ENCODE data around the gene APOL6.
A peak's percentile ranks its signal among the peaks of the same experiment; 100 is the strongest.
"Not testable (repeated sequence)": the region's sequence is repeated elsewhere in the genome, so short reads cannot be mapped to it uniquely, and the experiment has no call there.

APOL6 gene

DNA sequence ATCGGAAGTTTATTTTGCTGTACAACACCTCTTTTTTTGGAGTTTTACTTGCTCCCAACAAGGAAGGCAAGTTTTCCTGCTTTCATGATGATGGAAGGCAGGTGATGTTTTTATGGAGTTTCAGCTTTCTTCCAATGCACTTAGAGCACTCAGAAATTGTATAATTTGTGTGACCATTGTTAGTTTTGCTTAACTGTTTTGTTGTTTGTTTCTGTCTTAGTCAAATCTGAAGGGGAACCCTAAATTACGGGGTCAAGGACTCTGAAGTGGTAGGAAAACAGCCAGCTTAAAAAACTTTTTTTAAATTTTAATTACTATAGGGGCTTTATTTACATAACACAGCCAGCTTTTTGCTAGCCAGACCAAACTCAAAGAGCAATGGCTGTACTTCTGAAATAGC, 14.7 kb downstream of the APOL6 start:
- H3K27me3 ChIP-seq, result no peaks in the 10 kb centered on the region
- peak overlapping the region; percentile 64 to 72 for H3K27ac ChIP-seq
- intact Hi-C loops (cut with DNase I; ENCODE audit: low total_unique reads), result no loop called here
- no peaks in the 10 kb centered on the region for H3K9me3 ChIP-seq
- peaks cover 0 to 29% (median 8%) of the 10 kb centered on the region in 4 donors for H3K4me1 ChIP-seq
- no peak for DNase-seq
- peaks cover 7 to 32% (median 30%) of the 10 kb centered on the region in 3 donors for H3K36me3 ChIP-seq
- H3K4me3 ChIP-seq, result peak overlapping the region in 1 of 2 donors; percentile 33
- TF ChIP-seq, protein P1, sequence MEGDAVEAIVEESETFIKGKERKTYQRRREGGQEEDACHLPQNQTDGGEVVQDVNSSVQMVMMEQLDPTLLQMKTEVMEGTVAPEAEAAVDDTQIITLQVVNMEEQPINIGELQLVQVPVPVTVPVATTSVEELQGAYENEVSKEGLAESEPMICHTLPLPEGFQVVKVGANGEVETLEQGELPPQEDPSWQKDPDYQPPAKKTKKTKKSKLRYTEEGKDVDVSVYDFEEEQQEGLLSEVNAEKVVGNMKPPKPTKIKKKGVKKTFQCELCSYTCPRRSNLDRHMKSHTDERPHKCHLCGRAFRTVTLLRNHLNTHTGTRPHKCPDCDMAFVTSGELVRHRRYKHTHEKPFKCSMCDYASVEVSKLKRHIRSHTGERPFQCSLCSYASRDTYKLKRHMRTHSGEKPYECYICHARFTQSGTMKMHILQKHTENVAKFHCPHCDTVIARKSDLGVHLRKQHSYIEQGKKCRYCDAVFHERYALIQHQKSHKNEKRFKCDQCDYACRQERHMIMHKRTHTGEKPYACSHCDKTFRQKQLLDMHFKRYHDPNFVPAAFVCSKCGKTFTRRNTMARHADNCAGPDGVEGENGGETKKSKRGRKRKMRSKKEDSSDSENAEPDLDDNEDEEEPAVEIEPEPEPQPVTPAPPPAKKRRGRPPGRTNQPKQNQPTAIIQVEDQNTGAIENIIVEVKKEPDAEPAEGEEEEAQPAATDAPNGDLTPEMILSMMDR (IDR thresholded peaks at IDR 0.05), result no peak

DNA sequence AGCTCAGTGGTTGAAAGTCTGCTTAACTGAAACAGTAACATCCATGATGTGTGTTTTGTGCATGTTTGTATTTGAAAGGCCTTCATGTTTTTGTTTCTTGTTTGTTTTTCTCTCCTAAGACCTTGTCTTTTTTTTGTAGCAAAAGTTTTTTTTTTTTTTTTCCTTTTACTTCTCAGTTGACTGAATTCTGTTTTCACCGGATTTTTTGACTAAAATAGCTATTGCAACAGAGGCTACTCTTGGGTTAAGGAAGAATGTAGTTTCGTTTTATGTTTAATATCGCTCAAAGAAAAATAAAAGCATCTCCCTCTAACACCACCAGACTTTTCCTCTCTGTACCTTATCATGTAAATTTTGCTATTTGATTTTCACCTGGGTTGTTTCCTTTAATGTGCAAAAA, 15.1 kb downstream of the APOL6 start:
- TF ChIP-seq, protein P1 (IDR thresholded peaks at IDR 0.05), result no peak
- H3K27me3 ChIP-seq, result no peaks in the 10 kb centered on the region
- H3K4me1 ChIP-seq, result peaks cover 0 to 29% (median 8%) of the 10 kb centered on the region in 4 donors
- H3K4me3 ChIP-seq, result peak overlapping the region; percentile 30 to 33
- H3K36me3 ChIP-seq, result peaks cover 7 to 28% (median 27%) of the 10 kb centered on the region in 3 donors
- no peaks in the 10 kb centered on the region for H3K9me3 ChIP-seq
- DNase-seq, result no peak
- intact Hi-C loops (cut with DNase I; ENCODE audit: low total_unique reads), result no loop called here
- peak overlapping the region; percentile 64 to 72 for H3K27ac ChIP-seq

DNA sequence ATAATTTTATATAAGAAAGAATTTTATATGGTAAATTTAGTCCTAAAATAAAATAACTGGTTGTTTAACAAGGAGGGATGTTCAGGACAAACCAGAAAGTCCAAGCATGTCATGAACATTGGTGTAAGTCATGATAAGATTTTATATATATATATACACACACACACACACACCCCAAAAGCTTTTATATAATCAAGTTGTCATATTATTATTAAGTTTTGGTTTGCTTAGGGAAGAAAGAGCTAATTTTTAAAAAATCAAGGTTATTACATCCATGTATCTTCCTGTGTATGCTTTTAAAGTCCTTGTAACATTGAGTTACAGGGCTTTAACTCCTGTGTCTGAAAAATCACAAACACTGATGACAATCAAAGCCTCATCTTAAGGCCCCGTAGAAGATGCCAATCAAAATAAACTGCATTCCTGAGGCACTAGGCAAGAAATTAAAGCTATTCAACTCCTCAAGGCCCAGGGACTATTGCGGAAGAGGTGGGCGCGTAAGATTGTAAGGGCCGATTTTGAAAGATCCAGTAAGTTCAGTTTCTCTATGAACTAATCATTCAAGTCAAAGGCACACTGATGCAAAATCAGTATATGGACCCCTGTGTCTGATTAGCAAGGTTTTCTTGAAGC, 16.8 kb downstream of the APOL6 start:
- Histone ChIP-seq H3K4me3 (no peak overlapping the region), H3K27ac (no peak overlapping the region), H3K9me3 (no peaks in the 10 kb centered on the region), H3K4me1 (peaks cover 0 to 29% (median 8%) of the 10 kb centered on the region in 4 donors), H3K36me3 (peaks cover 0 to 11% (median 10%) of the 10 kb centered on the region in 3 donors), H3K27me3 (no peaks in the 10 kb centered on the region)
- no peak for DNase-seq
- intact Hi-C loops (cut with DNase I; ENCODE audit: low total_unique reads), result no loop called here
- TF ChIP-seq, protein P1 (IDR thresholded peaks at IDR 0.05), result no peak

- H3K27ac ChIP-seq; DNase-seq; H3K36me3 ChIP-seq; H3K9me3 ChIP-seq; H3K27me3 ChIP-seq; H3K4me3 ChIP-seq; intact Hi-C loops (cut with DNase I; ENCODE audit: low total_unique reads): not testable (repeated sequence)
- H3K4me1 ChIP-seq, result peaks cover 0 to 29% (median 8%) of the 10 kb centered on the region in 4 donors
These were observed 18.5 kb downstream of the APOL6 start for GRCh38 chr22:35666699-35667098.

DNA sequence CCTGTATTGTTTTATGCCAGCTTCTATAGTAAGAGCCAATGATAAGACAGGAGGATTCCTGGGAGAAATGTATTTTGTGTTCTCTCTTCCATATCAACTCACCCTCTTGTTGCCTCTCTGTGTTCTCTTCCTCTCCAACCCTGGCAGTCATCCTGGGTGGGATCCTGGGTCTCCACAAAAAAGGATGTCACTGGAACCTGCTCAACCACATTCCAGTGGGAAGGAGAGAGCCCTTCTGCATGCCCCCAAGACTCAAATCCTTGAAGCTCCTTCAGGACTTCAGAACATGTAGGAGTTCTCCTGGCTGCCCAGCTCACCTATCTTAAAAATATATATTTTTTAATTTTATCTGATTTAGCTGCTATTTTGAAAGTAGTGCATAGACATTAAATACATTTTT, 26.1 kb downstream of the APOL6 start:
- intact Hi-C loops (cut with DNase I; ENCODE audit: low total_unique reads), result no loop called here
- TF ChIP-seq, protein P1 (IDR thresholded peaks at IDR 0.05), result no peak
- DNase-seq, result no peak
- Histone ChIP-seq H3K9me3 (no peaks in the 10 kb centered on the region), H3K27me3 (no peaks in the 10 kb centered on the region), H3K4me1 (peaks cover 0 to 6% (median 0%) of the 10 kb centered on the region in 4 donors), H3K4me3 (no peak overlapping the region), H3K27ac (no peak overlapping the region), H3K36me3 (no peaks in the 10 kb centered on the region)

- intact Hi-C loops (cut with DNase I; ENCODE audit: low total_unique reads); H3K36me3 ChIP-seq; H3K9me3 ChIP-seq; H3K4me3 ChIP-seq; H3K27me3 ChIP-seq; H3K27ac ChIP-seq; DNase-seq; H3K4me1 ChIP-seq: not testable (repeated sequence)
These were observed 27.8 kb downstream of the APOL6 start for GRCh38 chr22:35676065-35676464.

All from tibial artery (tissue), 4 donors.